Trophoblast cell (in vitro differentiated cells and primary cell): ENCODE data around the gene HTT-AS.

Experiments
- DNase-seq, 2 donors: peaks; one replicate each; pipeline ENCODE4 v3.0.0-alpha.2; 2016
- H2AFZ ChIP-seq: 2 replicates; pipeline ENCODE4 v1.6.1; 2013; ENCODE audit warnings: low read length, moderate library complexity, mild to moderate bottlenecking; ENCODE audit not compliant: insufficient read depth, poor library complexity
- H2AK5ac ChIP-seq: 2 replicates; pipeline ENCODE4 v1.6.1; 2013; ENCODE audit warnings: mild to moderate bottlenecking, low read length
- H2BK120ac ChIP-seq: 2 replicates; pipeline ENCODE4 v1.6.1; 2013; ENCODE audit warnings: low read length, mild to moderate bottlenecking, moderate library complexity; ENCODE audit not compliant: insufficient read depth, poor library complexity
- H2BK12ac ChIP-seq: 2 replicates; pipeline ENCODE4 v1.6.1; 2013; ENCODE audit warnings: mild to moderate bottlenecking, low read length, moderate library complexity
- H2BK5ac ChIP-seq: 2 replicates; pipeline ENCODE4 v1.6.1; 2013; ENCODE audit warnings: low read length, low read depth, moderate library complexity, mild to moderate bottlenecking; ENCODE audit not compliant: poor library complexity
- H3K14ac ChIP-seq: 2 replicates; pipeline ENCODE4 v1.6.1; 2013; ENCODE audit warnings: mild to moderate bottlenecking, low read length
- H3K18ac ChIP-seq: 2 replicates; pipeline ENCODE4 v1.6.1; 2013; ENCODE audit warnings: mild to moderate bottlenecking, low read length
- H3K23ac ChIP-seq: 2 replicates; pipeline ENCODE4 v1.6.1; 2013; ENCODE audit warnings: low read length
- H3K27ac ChIP-seq: 2 replicates; pipeline ENCODE4 v1.5.1; 2013; ENCODE audit warnings: low read depth, mild to moderate bottlenecking, inconsistent platforms, low read length, moderate library complexity
- H3K27me3 ChIP-seq: 2 replicates; pipeline ENCODE4 v1.6.1; 2013; ENCODE audit warnings: inconsistent platforms, mild to moderate bottlenecking, low read length, moderate library complexity; ENCODE audit not compliant: insufficient read depth
- H3K36me3 ChIP-seq, 2 experiments: 1 replicate in 1 of 2; 2 replicates in 1 of 2; pipeline ENCODE4 v1.6.1; 2013; ENCODE audit warnings: low read length in 2 of 2, mild to moderate bottlenecking in 2 of 2, moderate library complexity in 1 of 2; ENCODE audit not compliant: insufficient read depth in 2 of 2, control insufficient read depth in 1 of 2
- H3K4ac ChIP-seq: 2 replicates; pipeline ENCODE4 v1.6.1; 2013; ENCODE audit warnings: low read depth, mild to moderate bottlenecking, low read length, moderate library complexity
- H3K4me1 ChIP-seq, 2 experiments: 1 replicate in 1 of 2; 2 replicates in 1 of 2; pipeline ENCODE4 v1.6.1; 2013; ENCODE audit warnings: low read length in 2 of 2, mild to moderate bottlenecking in 2 of 2, moderate library complexity in 1 of 2; ENCODE audit not compliant: insufficient read depth in 2 of 2, control insufficient read depth in 1 of 2
- H3K4me2 ChIP-seq: 2 replicates; pipeline ENCODE4 v1.6.1; 2013; ENCODE audit warnings: inconsistent platforms, mild to moderate bottlenecking, low read length, moderate library complexity
- H3K4me3 ChIP-seq: 2 replicates; pipeline ENCODE4 v1.5.1; 2013; ENCODE audit warnings: mild to moderate bottlenecking, low read depth, low read length, inconsistent platforms
- H3K79me1 ChIP-seq: one replicate; pipeline ENCODE4 v1.6.1; 2013; ENCODE audit warnings: low read length
- H3K79me2 ChIP-seq: 2 replicates; pipeline ENCODE4 v1.6.1; 2013; ENCODE audit warnings: low read length, mild to moderate bottlenecking; ENCODE audit not compliant: control insufficient read depth, insufficient read depth, poor library complexity
- H3K9ac ChIP-seq: 2 replicates; pipeline ENCODE4 v1.6.1; 2013; ENCODE audit warnings: mild to moderate bottlenecking, low read length
- H3K9me3 ChIP-seq: 2 replicates; pipeline ENCODE4 v1.6.1; 2013; ENCODE audit warnings: low read depth, mild to moderate bottlenecking, control low read depth, inconsistent platforms, low read length; ENCODE audit not compliant: insufficient read depth
- H4K12ac ChIP-seq: 2 replicates; pipeline ENCODE4 v1.6.1; 2013; ENCODE audit warnings: low read depth, mild to moderate bottlenecking, low read length, moderate library complexity
- H4K8ac ChIP-seq: 2 replicates; pipeline ENCODE4 v1.6.1; 2013; ENCODE audit warnings: low read depth, mild to moderate bottlenecking, low read length, moderate library complexity
- H4K91ac ChIP-seq: one replicate; pipeline ENCODE4 v1.6.1; 2013; ENCODE audit warnings: low read depth, mild to moderate bottlenecking, low read length, moderate library complexity
- WGBS: extraction: QIAGEN DNeasy Blood & Tissue Kit; methylation state at CpG from one replicate; pipeline ENCODE4 v1.1.7; 2013; ENCODE audit warnings: missing lambda C conversion rate; ENCODE audit not compliant: insufficient read length, insufficient coverage; ENCODE audit errors: extremely low coverage; 5-methylcytosine and 5-hydroxymethylcytosine counted together

HTT-AS gene

GRCh38 chr4:3074846-3075651 is 711 bp upstream of the HTT-AS start:
- no CpG with 5 or more reads among the region's 60 CpGs for WGBS
- DNase-seq: peak; percentile 40 to 45
- H3K4me1 ChIP-seq: peaks cover 8 to 9% of the 10 kb centered on the region in 2 experiments

GRCh38 chr4:3073158-3074077 is 920 bp downstream of the HTT-AS start:
- no peak overlapping the region for H2BK120ac ChIP-seq
- H3K27me3 ChIP-seq: no peaks in the 10 kb centered on the region
- no peak overlapping the region for H3K18ac ChIP-seq
- peak overlapping the region; percentile 33 for H2AFZ ChIP-seq
- peak overlapping the region; percentile 89 for H3K9ac ChIP-seq
- peaks cover 7% of the 10 kb centered on the region for H3K79me1 ChIP-seq
- H3K14ac ChIP-seq: peak overlapping the region; percentile 69
- H3K36me3 ChIP-seq: no peaks in the 10 kb centered on the region
- H3K4me1 ChIP-seq: peaks cover 8 to 9% of the 10 kb centered on the region in 2 experiments
- peak overlapping the region; percentile 100 for H3K4me2 ChIP-seq
- peaks cover 6% of the 10 kb centered on the region for H3K79me2 ChIP-seq
- no peak for DNase-seq
- peaks cover 2% of the 10 kb centered on the region for H3K9me3 ChIP-seq
- no peak overlapping the region for H3K4ac ChIP-seq
- peak overlapping the region; percentile 90 for H4K8ac ChIP-seq
- H3K23ac ChIP-seq: no peak overlapping the region
- H2BK5ac ChIP-seq: no peak overlapping the region
- no peak overlapping the region for H3K27ac ChIP-seq
- no CpG with 5 or more reads among the region's 54 CpGs for WGBS
- peak overlapping the region; percentile 56 for H4K12ac ChIP-seq
- no peak overlapping the region for H2AK5ac ChIP-seq
- peak overlapping the region; percentile 87 for H3K4me3 ChIP-seq
- no peak overlapping the region for H2BK12ac ChIP-seq
- H4K91ac ChIP-seq: peak overlapping the region; percentile 49

More at GRCh38 chr4:3074846-3075651, 711 bp upstream of the HTT-AS start:
- Histone ChIP-seq H3K27me3 (no peaks in the 10 kb centered on the region), H4K12ac (peak overlapping the region; percentile 92), H3K14ac (peak overlapping the region; percentile 73), H4K91ac (peak overlapping the region; percentile 38), H3K9me3 (peaks cover 2% of the 10 kb centered on the region), H4K8ac (peak overlapping the region; percentile 93), H2AK5ac (no peak overlapping the region), H2BK12ac (no peak overlapping the region), H3K27ac (peak overlapping the region; percentile 70), H3K4me3 (peak overlapping the region; percentile 90), H3K4ac (peak overlapping the region; percentile 52), H3K79me2 (peaks cover 8% of the 10 kb centered on the region), H3K18ac (peak overlapping the region; percentile 69), H3K23ac (no peak overlapping the region), H3K9ac (peak overlapping the region; percentile 86), H2AFZ (peak overlapping the region; percentile 81), H2BK5ac (peak overlapping the region; percentile 87), H3K36me3 (peaks cover 0 to 2% of the 10 kb centered on the region in 2 experiments), H2BK120ac (peak overlapping the region; percentile 67), H3K79me1 (peaks cover 7% of the 10 kb centered on the region), H3K4me2 (peak overlapping the region; percentile 77)

GRCh38 chr4:3071811-3072210 is 2.5 kb downstream of the HTT-AS start:
- no peak for DNase-seq
- Histone ChIP-seq H3K9ac (no peak overlapping the region), H2BK5ac (no peak overlapping the region)

DNA sequence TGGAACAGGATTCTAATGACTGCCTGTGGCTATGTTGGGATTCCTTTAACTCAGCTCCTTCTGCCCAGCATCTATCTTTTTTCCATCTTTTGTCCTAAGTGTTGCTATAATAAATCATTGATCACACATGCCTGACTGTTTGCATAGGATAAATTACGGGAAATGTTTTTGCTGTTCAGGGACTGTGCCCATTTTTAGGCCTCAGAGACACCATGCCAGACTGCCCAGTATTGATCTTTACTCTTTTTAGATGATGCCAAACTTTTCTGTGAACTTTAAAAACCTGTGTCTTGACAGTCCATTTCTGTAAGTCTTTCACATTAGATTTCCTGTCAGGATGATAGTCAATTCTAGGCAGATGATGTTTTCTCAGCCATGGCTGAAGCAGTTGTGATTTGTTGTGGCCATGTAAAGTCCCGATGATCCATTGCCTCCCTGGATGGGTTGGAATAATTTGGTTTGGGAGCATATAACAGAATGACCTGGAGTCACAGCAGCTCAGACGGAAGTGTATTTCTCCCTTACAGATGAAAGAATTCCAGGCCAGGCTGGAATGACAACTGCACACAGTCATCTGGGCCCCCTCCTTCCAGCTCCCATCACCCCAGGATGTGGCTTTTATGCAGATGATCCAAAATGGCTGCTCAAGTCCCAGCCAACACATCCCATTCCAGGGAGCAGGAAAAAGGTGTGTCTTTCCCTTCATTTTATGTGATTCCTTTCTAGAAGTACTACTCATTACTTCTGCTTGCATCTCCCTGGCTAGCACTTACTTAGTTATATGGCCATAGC is 3.4 kb downstream of the HTT-AS start:
- Histone ChIP-seq H2BK120ac (no peak overlapping the region), H3K9ac (no peak overlapping the region), H2BK12ac (no peak overlapping the region), H3K79me2 (peaks cover 5% of the 10 kb centered on the region), H3K18ac (no peak overlapping the region), H3K4ac (no peak overlapping the region), H2AK5ac (no peak overlapping the region), H3K4me1 (peaks cover 5 to 6% of the 10 kb centered on the region in 2 experiments), H3K9me3 (peaks cover 2% of the 10 kb centered on the region), H2BK5ac (no peak overlapping the region), H3K27ac (no peak overlapping the region), H3K23ac (no peak overlapping the region), H4K91ac (no peak overlapping the region), H2AFZ (no peak overlapping the region), H3K4me3 (no peak overlapping the region), H3K27me3 (no peaks in the 10 kb centered on the region), H3K14ac (no peak overlapping the region), H3K79me1 (peaks cover 7% of the 10 kb centered on the region), H4K12ac (no peak overlapping the region), H3K36me3 (no peaks in the 10 kb centered on the region), H4K8ac (no peak overlapping the region), H3K4me2 (no peak overlapping the region)
- WGBS: no CpG with 5 or more reads among the region's 3 CpGs
- no peak for DNase-seq

More at GRCh38 chr4:3071811-3072210, 2.5 kb downstream of the HTT-AS start:
- Histone ChIP-seq H3K9me3 (peaks cover 2% of the 10 kb centered on the region), H3K27me3 (no peaks in the 10 kb centered on the region), H3K36me3 (no peaks in the 10 kb centered on the region), H2AFZ (no peak overlapping the region), H3K79me1 (peaks cover 7% of the 10 kb centered on the region), H3K4me2 (no peak overlapping the region), H3K4me3 (no peak overlapping the region), H2BK12ac (no peak overlapping the region), H2BK120ac (no peak overlapping the region), H3K14ac (no peak overlapping the region), H4K8ac (no peak overlapping the region), H3K18ac (no peak overlapping the region), H3K23ac (no peak overlapping the region), H3K4ac (no peak overlapping the region), H3K27ac (no peak overlapping the region), H3K79me2 (peaks cover 6% of the 10 kb centered on the region), H4K91ac (no peak overlapping the region), H2AK5ac (no peak overlapping the region), H3K4me1 (peaks cover 8 to 9% of the 10 kb centered on the region in 2 experiments), H4K12ac (no peak overlapping the region)
- WGBS: no CpG with 5 or more reads among the region's 7 CpGs
